ENCODE data around the gene CRHR1.
"Not testable (repeated sequence)": the region's sequence is repeated elsewhere in the genome, so short reads cannot be mapped to it uniquely, and the experiment has no call there.

CRHR1 gene

DNA sequence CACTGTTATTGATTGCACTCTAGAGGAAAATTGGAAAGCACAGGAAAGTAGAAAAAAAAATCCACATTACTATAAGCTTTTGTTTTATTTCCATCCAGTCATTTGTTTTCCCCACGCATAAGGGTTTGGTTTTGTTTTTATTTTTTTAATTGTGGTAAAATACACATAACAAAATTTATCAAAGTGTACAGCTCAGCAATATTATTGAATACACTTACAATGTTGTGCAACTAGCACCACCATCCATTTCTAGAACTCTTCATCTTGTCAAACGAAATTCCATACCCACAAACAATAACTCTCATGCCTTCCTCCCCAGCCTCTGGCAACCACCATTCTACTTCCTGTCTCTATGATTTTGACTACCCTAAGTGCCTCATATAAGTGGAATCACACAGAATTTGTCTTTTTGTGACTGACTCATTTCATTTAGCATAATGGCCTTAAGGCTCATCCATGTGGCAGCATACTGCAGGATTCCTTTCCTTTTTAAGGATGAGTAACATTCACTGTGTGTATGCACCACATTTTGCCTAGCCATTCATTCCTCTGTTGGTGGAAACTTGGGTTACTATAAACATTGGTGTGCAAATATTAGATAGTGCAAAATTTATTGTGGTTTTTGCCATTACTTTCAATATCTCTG, 71.7 kb downstream of the CRHR1 start:
- Histone ChIP-seq H3K9me3 (ENCODE audit: severe bottlenecking) (peaks cover 8% of the 10 kb centered on the region), H3K4me3 (ENCODE audit: low read depth, low read length) (no peak overlapping the region), H3K27ac (no peak overlapping the region), H3K27me3 (ENCODE audit: insufficient read depth, low read depth, severe bottlenecking) (no peaks in the 10 kb centered on the region), H3K36me3 (no peaks in the 10 kb centered on the region)
- TF ChIP-seq, protein P1, sequence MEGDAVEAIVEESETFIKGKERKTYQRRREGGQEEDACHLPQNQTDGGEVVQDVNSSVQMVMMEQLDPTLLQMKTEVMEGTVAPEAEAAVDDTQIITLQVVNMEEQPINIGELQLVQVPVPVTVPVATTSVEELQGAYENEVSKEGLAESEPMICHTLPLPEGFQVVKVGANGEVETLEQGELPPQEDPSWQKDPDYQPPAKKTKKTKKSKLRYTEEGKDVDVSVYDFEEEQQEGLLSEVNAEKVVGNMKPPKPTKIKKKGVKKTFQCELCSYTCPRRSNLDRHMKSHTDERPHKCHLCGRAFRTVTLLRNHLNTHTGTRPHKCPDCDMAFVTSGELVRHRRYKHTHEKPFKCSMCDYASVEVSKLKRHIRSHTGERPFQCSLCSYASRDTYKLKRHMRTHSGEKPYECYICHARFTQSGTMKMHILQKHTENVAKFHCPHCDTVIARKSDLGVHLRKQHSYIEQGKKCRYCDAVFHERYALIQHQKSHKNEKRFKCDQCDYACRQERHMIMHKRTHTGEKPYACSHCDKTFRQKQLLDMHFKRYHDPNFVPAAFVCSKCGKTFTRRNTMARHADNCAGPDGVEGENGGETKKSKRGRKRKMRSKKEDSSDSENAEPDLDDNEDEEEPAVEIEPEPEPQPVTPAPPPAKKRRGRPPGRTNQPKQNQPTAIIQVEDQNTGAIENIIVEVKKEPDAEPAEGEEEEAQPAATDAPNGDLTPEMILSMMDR (IDR thresholded peaks at IDR 0.05; ENCODE audit: low read depth, low read length), result no peak
- DNase-seq, result no peak

DNA sequence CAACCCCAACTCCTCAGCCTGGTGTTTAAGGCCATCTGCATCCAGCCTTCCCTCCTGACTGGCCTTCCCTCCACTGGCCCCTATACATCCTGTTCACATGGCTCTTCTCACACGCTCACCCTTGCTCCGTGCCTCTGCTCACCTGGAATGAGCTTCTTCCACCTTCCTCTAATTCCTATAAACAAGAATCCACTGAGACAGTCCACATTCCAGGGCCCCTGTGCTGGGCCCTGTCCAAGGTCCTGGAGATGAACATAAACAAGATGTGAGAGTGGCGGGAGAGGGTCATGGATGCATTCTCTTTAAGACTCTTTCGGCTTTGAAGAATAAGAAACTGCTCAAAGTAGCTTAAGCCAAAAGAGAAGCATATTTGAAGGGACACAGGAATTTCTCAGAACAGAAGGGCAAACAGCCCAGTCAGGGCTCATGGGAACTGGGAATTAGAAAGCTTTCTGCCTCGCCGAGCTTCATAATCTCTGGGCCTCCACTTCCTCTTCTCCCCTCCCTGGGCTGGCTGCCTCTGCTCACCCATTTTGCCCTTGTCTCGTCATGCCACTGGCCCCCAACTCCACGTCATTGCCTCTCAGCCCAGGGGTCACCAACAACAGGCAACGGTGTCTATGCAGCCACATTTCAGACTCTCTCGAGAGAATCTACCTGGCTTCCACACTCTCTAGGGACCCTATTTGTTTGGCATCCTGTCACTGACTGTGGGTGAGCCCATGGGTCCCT, 74.0 kb downstream of the CRHR1 start:
- Histone ChIP-seq H3K4me3 (ENCODE audit: low read depth, low read length) (no peak overlapping the region), H3K27ac (no peak overlapping the region; the same call in 1 of the 2 replicates), H3K36me3 (no peaks in the 10 kb centered on the region), H3K9me3 (ENCODE audit: severe bottlenecking) (peaks cover 11% of the 10 kb centered on the region), H3K27me3 (ENCODE audit: insufficient read depth, low read depth, severe bottlenecking) (no peaks in the 10 kb centered on the region)
- TF ChIP-seq, protein P1 (IDR thresholded peaks at IDR 0.05; ENCODE audit: low read depth, low read length), result no peak
- DNase-seq, result no peak

DNA sequence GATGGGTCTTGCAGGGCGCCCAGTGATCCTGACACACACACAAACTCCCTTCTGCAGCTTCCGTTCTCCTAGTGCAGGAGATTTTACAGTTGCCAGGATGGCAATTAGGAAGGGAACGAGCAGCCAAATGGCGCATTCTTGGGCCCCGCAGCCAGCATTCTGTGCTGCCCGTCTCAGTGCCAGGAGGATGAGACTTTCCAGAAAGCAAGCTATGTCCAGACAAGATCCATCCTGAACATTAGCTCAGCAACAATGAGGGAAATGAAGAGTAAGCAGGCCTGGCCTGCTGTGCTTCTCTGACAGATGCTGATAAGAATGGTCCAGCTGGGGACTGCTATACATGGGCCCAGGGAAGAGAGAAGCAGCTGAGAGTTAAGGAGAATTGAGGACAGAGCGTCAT, 77.0 kb downstream of the CRHR1 start:
- Histone ChIP-seq H3K27me3 (ENCODE audit: insufficient read depth, low read depth, severe bottlenecking) (no peaks in the 10 kb centered on the region), H3K9me3 (ENCODE audit: severe bottlenecking) (peaks cover 2% of the 10 kb centered on the region), H3K36me3 (no peaks in the 10 kb centered on the region), H3K27ac (no peak overlapping the region), H3K4me3 (ENCODE audit: low read depth, low read length) (no peak overlapping the region)
- no peak for DNase-seq
- TF ChIP-seq, protein P1 (IDR thresholded peaks at IDR 0.05; ENCODE audit: low read depth, low read length), result no peak

DNA sequence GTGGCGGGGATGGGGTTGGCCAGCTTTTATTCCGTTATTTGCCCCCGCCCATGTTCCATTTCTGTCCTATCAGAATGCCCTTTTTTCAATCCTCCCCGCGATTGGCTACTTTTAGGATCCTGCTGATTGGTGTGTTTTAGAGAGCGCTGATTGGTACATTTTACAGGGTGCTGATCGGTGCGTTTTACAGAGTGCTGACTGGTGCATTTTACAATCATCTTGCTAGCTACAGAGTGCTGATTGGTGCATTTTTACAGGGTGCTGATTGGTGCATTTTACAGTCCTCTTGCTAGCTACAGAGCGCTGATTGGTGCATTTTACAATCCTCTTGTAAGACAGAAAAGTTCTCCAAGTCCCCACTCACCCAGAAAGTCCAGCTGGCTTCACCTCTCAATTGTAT, 78.0 kb downstream of the CRHR1 start:
- H3K9me3 ChIP-seq (ENCODE audit: severe bottlenecking); H3K36me3 ChIP-seq; H3K27me3 ChIP-seq (ENCODE audit: insufficient read depth, low read depth, severe bottlenecking): not testable (repeated sequence)

DNA sequence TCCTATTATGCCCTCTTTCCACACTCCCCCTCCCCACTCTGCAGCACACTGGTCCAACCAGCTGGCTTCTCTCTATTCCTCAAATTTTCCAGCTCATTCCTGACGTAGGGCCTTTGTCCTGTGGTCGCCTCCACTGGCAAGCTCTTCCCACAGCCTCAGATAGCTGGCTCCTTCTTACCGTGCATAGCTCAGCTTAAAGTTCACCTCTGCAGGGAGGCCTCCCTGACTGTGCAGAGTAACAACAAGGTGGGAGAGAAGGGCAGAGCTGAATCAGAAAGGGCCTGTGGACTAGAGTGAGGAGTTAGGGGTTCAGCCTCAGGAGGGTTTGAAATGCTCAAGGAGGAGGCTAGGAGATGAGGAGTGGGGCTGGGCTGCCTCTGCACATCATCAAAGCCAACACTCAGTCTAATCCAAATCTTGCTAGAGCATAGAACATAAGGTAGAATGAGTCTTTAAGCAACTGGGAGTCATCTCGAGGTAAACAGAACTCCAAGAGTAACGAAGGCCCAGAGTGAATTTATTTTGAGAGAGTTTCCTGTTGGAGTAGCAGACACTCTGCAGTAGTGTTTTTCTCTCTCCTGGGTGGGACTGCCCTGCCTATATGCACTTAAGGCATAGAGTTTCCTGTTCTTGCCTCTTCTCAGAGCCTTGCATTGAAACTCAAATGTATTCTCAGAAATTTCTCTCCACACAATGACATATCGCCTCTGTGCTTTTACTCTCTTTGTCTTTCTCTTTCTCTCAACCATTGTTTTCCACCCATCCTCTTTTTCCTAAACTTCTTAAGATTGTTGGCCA, 79.9 kb downstream of the CRHR1 start:
- Histone ChIP-seq H3K36me3 (no peaks in the 10 kb centered on the region), H3K27ac (no peak overlapping the region), H3K4me3 (ENCODE audit: low read depth, low read length) (no peak overlapping the region), H3K27me3 (ENCODE audit: insufficient read depth, low read depth, severe bottlenecking) (no peaks in the 10 kb centered on the region), H3K9me3 (ENCODE audit: severe bottlenecking) (peaks cover 2% of the 10 kb centered on the region)
- TF ChIP-seq, protein P1 (IDR thresholded peaks at IDR 0.05; ENCODE audit: low read depth, low read length), result no peak
- DNase-seq, result no peak

More for the DNA sequence above, 78.0 kb downstream of the CRHR1 start:
- DNase-seq; H3K4me3 ChIP-seq (ENCODE audit: low read depth, low read length); H3K27ac ChIP-seq: not testable (repeated sequence)

DNA sequence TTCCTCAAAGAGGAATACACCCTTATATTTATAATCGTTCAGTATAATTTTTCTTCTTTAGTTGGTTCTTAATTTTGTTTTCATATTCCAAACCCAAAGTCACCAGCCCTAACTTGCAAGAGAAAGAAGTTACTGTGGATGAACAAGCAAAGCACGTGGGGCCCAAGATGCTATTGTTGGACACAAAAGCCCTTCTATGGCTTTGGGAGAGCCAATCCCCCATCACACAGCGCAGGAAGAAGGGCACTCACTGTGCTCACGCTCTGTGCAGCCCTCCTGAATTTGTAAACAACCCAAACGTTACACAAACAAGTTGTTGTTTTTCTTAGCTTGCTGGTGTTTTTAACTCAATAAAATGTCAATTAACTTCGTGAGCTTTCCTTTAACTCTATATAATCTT, 83.1 kb downstream of the CRHR1 start:
- H3K27me3 ChIP-seq (ENCODE audit: insufficient read depth, low read depth, severe bottlenecking), result no peaks in the 10 kb centered on the region

More for the DNA sequence above, 83.1 kb downstream of the CRHR1 start:
- H3K27ac ChIP-seq, result no peak overlapping the region
- H3K4me3 ChIP-seq (ENCODE audit: low read depth, low read length), result no peak overlapping the region
- H3K9me3 ChIP-seq (ENCODE audit: severe bottlenecking), result peaks cover 2% of the 10 kb centered on the region
- TF ChIP-seq, protein P1 (IDR thresholded peaks at IDR 0.05; ENCODE audit: low read depth, low read length), result no peak
- no peaks in the 10 kb centered on the region for H3K36me3 ChIP-seq
- DNase-seq, result no peak
